GM21825 (cell line): ENCODE data around the gene SPACA9.

Source experiments
- ATAC-seq: cut with Tn5 transposase; IDR thresholded peaks from one replicate; pipeline ENCODE4 v1.9.1; 2021; ENCODE audit warnings: mild to moderate bottlenecking, moderate library complexity; ENCODE audit not compliant: unreplicated experiment

The SPACA9 gene

DNA sequence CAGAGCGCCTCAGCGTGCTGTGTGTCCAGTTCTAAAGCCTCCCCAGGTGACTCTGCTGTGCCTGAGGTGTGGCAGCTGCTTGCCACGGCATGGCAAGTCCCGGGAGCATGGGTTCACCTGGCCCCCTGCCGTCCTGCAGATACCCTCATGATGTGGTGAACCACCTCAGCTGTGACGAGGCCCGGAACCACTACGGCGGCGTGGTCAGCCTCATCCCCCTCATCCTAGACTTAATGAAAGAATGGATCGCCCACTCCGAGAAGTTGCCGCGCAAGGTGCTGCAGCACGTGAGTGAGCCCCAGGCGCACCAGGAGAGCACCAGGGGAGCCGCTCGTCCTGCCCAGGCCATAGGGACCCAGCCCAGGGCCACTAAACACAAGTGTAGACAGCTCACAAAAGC lies 9.5 kb downstream of the SPACA9 start:
- no peak for ATAC-seq

DNA sequence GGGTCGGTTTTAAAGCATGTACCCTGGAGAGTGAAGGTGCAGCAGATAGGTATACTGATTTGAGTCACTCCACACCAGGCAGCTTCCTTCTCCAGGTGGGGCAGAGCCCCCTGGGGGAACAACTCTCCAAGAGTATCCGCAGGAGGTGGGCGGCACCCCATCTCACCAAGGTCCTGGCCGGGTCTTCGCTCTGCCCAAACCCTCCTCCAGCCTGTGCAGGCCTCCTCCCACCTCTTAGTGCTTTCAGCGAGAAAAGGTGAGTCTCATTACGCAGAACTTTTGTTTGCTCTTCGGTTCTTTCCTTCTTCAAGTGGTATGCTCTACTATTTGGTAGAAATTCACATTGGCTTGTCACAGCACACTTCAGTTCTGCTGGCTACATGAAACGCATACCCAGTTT lies 13.7 kb downstream of the SPACA9 start:
- no peak for ATAC-seq

- no peak for ATAC-seq
These were observed 15.6 kb downstream of the SPACA9 start for GRCh38 chr9:132894346-132894745.

GRCh38 chr9:132894862-132895835 lies 16.5 kb downstream of the SPACA9 start:
- no peak for ATAC-seq

GRCh38 chr9:132896264-132896663 lies 17.6 kb downstream of the SPACA9 start:
- ATAC-seq: no peak

GRCh38 chr9:132896906-132897305 lies 18.2 kb downstream of the SPACA9 start:
- no peak for ATAC-seq

- ATAC-seq: no peak
These were observed 19.4 kb downstream of the SPACA9 start for GRCh38 chr9:132898051-132898450.

- no peak for ATAC-seq
These were observed 23.4 kb downstream of the SPACA9 start for GRCh38 chr9:132901858-132902831.

DNA sequence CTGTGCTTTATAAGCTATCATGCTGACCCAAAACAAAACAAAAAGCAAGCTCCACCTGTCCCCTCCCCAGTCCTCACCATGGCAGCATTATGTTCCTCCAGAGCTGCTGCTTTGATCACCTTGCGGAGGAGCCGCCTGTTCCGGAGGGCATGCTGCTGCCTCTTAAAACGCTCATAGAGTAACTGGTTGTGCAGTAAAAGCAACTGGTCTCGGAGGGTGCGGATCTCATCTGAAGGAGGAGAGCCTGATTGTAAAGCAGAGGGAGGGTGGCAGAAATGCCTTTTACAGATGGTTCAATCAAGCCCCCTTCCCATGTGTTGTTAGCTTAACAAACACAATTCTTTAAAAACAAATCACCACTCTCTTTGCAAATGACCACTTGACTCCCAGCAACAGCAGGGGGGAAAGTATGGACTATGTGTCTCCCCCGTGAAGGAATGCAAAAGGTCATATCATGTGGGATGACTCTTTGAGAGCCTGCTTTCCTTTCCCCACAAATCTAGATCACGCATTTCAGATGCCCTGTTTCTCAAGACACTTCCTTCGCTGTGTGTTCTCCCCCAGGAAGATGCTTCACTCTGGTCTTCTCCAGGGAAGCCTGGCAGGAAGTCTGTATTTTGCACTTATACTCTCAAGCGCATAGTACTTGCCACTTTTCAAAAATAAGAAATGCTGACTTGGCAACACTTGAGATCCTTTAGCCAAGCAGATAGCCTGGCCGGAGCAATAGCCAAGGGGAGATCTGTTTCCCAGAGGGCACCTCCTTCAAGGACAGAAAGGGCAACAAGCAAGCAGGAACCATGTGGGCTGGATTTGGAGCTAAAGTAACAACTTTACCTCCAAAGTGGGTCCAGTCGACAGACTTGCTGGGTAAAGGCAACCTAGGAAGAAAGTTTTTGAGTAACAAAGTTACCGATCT lies 25.1 kb downstream of the SPACA9 start:
- ATAC-seq: no peak

GRCh38 chr9:132905726-132906125 lies 27.0 kb downstream of the SPACA9 start:
- ATAC-seq: no peak

- ATAC-seq: no peak
These were observed 29.9 kb downstream of the SPACA9 start for GRCh38 chr9:132908635-132909034.

DNA sequence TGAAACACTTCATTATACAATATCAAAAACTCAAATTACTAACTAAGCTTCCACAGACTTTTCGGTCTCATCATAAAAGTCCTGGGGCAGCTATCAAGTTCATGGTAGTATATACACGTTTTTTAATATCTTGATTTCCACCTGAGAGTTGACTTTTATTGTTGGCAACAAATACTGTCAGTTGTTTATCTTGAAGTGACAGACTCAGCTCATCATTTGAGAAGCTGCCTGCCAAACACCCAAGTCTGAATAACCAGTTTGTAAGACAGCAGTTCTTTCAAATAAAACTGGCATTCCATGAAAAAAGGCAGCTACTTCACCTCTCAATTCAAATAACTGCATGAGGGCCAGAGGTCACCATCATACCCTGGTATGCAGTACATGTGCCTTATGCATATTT lies 30.6 kb downstream of the SPACA9 start:
- no peak for ATAC-seq

- ATAC-seq: no peak
These were observed 31.7 kb downstream of the SPACA9 start for GRCh38 chr9:132910376-132910775.

DNA sequence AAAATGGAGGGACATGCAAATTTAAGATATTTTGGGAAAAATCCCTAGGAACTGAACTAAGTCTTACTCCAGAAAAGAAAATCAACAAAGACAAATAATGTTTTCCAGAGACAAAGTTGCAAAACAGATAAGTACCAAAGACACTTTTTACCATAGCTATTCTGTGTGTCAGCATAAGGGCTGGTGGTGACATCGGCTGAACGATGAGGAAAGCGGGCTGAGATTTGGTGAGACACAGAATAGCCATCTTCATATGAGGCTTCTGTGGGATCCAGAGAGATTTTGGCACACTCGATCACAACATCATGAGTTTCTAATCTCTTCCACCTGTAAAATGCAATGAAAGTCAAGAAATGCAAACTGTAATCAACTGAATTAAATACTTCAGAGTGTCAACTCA lies 33.4 kb downstream of the SPACA9 start:
- no peak for ATAC-seq

DNA sequence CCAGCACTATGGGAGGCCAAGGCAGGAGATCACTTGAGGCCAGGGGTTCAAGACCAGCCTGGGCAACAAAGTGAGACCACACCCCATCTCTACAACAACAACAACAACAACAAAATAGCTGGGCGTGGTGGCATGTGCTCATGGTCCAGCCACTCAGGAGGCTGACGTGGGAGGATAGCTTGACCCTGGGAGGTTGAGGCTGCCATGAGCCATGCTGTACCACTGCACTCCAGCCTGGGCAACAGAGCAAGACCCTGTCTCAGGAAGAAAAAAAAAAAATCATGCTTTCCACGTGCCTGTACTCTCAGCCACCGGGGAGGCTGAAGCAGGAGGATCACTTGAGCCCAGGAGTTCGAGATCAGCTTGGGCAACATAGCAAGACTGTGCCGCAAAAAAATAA lies 36.2 kb downstream of the SPACA9 start:
- ATAC-seq: no peak

GRCh38 chr9:132919614-132920268 lies 41.0 kb downstream of the SPACA9 start:
- no peak for ATAC-seq

GRCh38 chr9:132923346-132923902 lies 44.7 kb downstream of the SPACA9 start:
- ATAC-seq: no peak

GRCh38 chr9:132927704-132928103 lies 49.0 kb downstream of the SPACA9 start:
- no peak for ATAC-seq

GRCh38 chr9:132931178-132931735 lies 52.6 kb downstream of the SPACA9 start:
- ATAC-seq: no peak
